Endodermal cell (in vitro differentiated cells): ENCODE measurements around the gene KRT38. TPM values are rescaled to one million over a fixed set of nuclear protein-coding genes. Genes with fewer than 3 reads are reported as not detected.

Experiments used
- DNase-seq: peaks from one replicate; pipeline ENCODE4 v3.0.0-alpha.2; 2017
- H3K27ac ChIP-seq: 2 replicates; pipeline ENCODE4 v1.5.1; 2013; ENCODE audit warnings: mild to moderate bottlenecking, low read depth, low read length, moderate library complexity
- H3K27me3 ChIP-seq: 2 replicates; pipeline ENCODE4 v1.6.1; 2013; ENCODE audit warnings: mild to moderate bottlenecking, low read length, moderate library complexity; ENCODE audit not compliant: insufficient read depth, control insufficient read depth, poor library complexity, severe bottlenecking
- H3K36me3 ChIP-seq: 2 replicates; pipeline ENCODE4 v1.7.0; 2013; ENCODE audit warnings: mild to moderate bottlenecking, low read length, moderate library complexity; ENCODE audit not compliant: control insufficient read depth, insufficient read depth
- H3K4me1 ChIP-seq: one replicate; pipeline ENCODE4 v1.7.0; 2013; ENCODE audit warnings: low read length; ENCODE audit not compliant: control insufficient read depth, insufficient read depth
- H3K4me3 ChIP-seq: 2 replicates; pipeline ENCODE4 v1.5.1; 2013; ENCODE audit warnings: mild to moderate bottlenecking, low read length, moderate library complexity
- H3K9ac ChIP-seq: 2 replicates; pipeline ENCODE4 v1.6.1; 2013; ENCODE audit warnings: mild to moderate bottlenecking, low read length, moderate library complexity; ENCODE audit not compliant: poor library complexity, severe bottlenecking; ENCODE audit errors: extremely low read depth
- H3K9me3 ChIP-seq: 2 replicates; pipeline ENCODE4 v1.6.1; 2013; ENCODE audit warnings: mild to moderate bottlenecking, low read length, moderate library complexity; ENCODE audit not compliant: control insufficient read depth
- H3K27ac Mint-ChIP-seq: 2 replicates; pipeline ENCODE4 v1.8.0; 2020; ENCODE audit warnings: mixed read lengths
- H3K27me3 Mint-ChIP-seq: 2 replicates; pipeline ENCODE4 v1.8.0; 2021; ENCODE audit warnings: mild to moderate bottlenecking, mixed read lengths; ENCODE audit not compliant: insufficient read depth
- H3K36me3 Mint-ChIP-seq: 2 replicates; pipeline ENCODE4 v1.8.0; 2020; ENCODE audit warnings: low read depth, mixed read lengths
- H3K4me1 Mint-ChIP-seq: 2 replicates; pipeline ENCODE4 v1.8.0; 2020; ENCODE audit warnings: mixed read lengths
- H3K4me3 Mint-ChIP-seq: 2 replicates; pipeline ENCODE4 v1.8.0; 2020; ENCODE audit warnings: mild to moderate bottlenecking, moderate library complexity, mixed read lengths
- H3K9me3 Mint-ChIP-seq: 2 replicates; pipeline ENCODE4 v1.8.0; 2020; ENCODE audit warnings: mild to moderate bottlenecking, mixed read lengths
- WGBS, 2 experiments: methylation state at CpG; one replicate each; pipeline versions ENCODE4 v1.1.5 to v1.1.7; 2013; ENCODE audit warnings: missing lambda C conversion rate in 2 of 2, mixed read lengths in 1 of 2; ENCODE audit not compliant: insufficient coverage in 1 of 2, insufficient read length in 1 of 2; 5-methylcytosine and 5-hydroxymethylcytosine counted together
- total RNA-seq, 2 donors: library from RNA; stranded (reverse); fragmentation: NEBNext Ultra II Directional in 1 of 2; extraction: Animal tissue kit (Norgen Biotek cat#: 25700) in 1 of 2; gene quantifications; 2 replicates in 1 of 2; 3 replicates in 1 of 2; pipeline ENCODE4 v1.2.1, GENCODE V29; 2021
- TF ChIP-seq, protein P1 (sequence below): fragments of 200-600 bp; sonication (generic); conservative IDR thresholded peaks from 2 replicates; pipeline ENCODE4 v1.5.0; 2021; ENCODE audit warnings: antibody characterized with exemption, mild to moderate bottlenecking

KRT38 gene
- total RNA-seq, 2 donors from 2014 or later: not detected

DNA sequence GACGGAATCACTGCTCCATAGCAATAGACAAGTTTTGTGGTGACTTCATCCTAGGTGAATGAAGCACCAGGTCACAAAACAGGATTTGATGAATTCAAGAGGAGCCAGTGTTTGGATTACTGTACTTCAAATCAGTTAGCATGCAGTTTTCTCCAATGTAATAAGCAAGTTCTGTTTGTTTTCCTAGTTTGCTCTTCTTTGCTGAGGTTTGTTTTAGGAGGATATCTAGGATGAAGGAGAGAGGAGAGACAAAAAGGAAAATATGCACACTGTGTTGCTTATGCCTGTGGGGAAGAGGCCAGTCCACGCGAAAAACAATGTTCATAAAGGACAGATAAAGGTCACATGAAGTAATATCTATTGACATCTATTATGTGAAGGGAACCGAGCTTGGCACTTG lies 25.4 kb downstream of the KRT38 start:
- TF ChIP-seq, protein P1, sequence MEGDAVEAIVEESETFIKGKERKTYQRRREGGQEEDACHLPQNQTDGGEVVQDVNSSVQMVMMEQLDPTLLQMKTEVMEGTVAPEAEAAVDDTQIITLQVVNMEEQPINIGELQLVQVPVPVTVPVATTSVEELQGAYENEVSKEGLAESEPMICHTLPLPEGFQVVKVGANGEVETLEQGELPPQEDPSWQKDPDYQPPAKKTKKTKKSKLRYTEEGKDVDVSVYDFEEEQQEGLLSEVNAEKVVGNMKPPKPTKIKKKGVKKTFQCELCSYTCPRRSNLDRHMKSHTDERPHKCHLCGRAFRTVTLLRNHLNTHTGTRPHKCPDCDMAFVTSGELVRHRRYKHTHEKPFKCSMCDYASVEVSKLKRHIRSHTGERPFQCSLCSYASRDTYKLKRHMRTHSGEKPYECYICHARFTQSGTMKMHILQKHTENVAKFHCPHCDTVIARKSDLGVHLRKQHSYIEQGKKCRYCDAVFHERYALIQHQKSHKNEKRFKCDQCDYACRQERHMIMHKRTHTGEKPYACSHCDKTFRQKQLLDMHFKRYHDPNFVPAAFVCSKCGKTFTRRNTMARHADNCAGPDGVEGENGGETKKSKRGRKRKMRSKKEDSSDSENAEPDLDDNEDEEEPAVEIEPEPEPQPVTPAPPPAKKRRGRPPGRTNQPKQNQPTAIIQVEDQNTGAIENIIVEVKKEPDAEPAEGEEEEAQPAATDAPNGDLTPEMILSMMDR: no peak
- Mint-ChIP-seq H3K36me3 (no peaks in the 10 kb centered on the region), H3K4me3 (no peak overlapping the region), H3K27me3 (peaks cover 1% of the 10 kb centered on the region), H3K27ac (no peak overlapping the region), H3K4me1 (peaks cover 5% of the 10 kb centered on the region), H3K9me3 (no peaks in the 10 kb centered on the region)
- no peaks in the 10 kb centered on the region for H3K36me3 ChIP-seq
- H3K9me3 ChIP-seq: no peaks in the 10 kb centered on the region
- no peak overlapping the region for H3K27ac ChIP-seq
- no peak overlapping the region for H3K9ac ChIP-seq
- no peaks in the 10 kb centered on the region for H3K4me1 ChIP-seq
- DNase-seq: no peak
- no peak overlapping the region for H3K4me3 ChIP-seq
- H3K27me3 ChIP-seq: peaks cover 8% of the 10 kb centered on the region
- 92 to 100% methylated on average over 3 to 4 of the region's 4 CpGs for WGBS, 2 experiments

DNA sequence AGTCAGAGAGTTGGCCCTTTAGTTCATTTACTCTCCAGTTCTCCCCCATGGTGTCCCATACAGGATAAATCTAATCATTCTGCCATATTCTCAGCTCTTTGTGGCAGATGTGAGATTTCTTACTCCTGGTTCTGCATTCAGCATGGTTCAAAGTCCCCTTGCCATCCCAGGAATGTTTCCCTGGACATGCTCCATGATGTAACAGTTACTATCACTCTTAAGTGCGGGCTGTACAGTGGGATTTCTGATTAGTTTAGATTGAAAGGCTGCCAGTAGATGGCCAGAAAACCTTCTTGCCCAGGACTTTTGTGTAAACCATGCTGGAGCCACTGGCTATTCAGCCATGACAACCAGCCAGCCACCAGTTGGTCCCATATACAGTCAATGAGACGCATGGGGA lies 26.8 kb downstream of the KRT38 start:
- DNase-seq: no peak
- H3K27me3 Mint-ChIP-seq: peaks cover 1% of the 10 kb centered on the region
- H3K9ac ChIP-seq: no peak overlapping the region
- H3K4me3 Mint-ChIP-seq: no peak overlapping the region
- H3K9me3 ChIP-seq: no peaks in the 10 kb centered on the region
- H3K9me3 Mint-ChIP-seq: no peaks in the 10 kb centered on the region
- no peak overlapping the region for H3K27ac ChIP-seq
- H3K27me3 ChIP-seq: no peaks in the 10 kb centered on the region
- no peaks in the 10 kb centered on the region for H3K36me3 Mint-ChIP-seq
- no peak overlapping the region for H3K27ac Mint-ChIP-seq
- 96 to 100% methylated on average over 1 to 2 of the region's 2 CpGs for WGBS, 2 experiments
- H3K4me1 Mint-ChIP-seq: peaks cover 5% of the 10 kb centered on the region
- H3K36me3 ChIP-seq: no peaks in the 10 kb centered on the region
- no peaks in the 10 kb centered on the region for H3K4me1 ChIP-seq
- H3K4me3 ChIP-seq: no peak overlapping the region
- TF ChIP-seq, protein P1: no peak

DNA sequence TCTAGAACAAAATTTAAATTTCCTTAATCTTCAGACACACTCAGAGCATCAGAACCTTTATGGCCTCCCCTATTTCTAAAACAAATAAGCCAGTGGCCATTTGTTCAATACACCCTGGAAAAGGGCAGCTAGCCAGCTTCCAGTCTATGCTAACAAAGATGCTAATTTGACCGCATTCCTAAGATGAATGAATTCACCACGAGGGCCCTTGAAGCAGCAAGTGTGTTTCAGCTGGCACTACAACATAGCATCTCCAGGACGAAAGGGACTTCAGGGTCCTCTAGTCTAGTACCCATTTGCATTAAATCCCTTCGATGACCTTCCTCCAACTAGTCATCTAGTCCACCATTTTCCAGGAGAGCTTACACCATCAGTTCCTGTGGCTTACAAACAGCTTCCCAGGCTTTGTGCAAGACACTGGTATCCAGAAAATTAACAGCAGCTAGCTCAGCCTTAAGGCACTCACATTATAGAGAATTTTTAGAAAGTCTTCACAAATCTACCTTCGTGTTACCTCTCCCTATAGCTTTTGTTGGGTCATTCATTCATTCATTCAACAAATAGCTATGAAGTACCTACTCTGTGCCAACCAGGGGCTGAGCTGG lies 27.3 kb downstream of the KRT38 start:
- no peak overlapping the region for H3K9ac ChIP-seq
- H3K36me3 ChIP-seq: no peaks in the 10 kb centered on the region
- no peak overlapping the region for H3K4me3 Mint-ChIP-seq
- H3K27me3 Mint-ChIP-seq: peaks cover under 1% of the 10 kb centered on the region
- H3K27ac Mint-ChIP-seq: no peak overlapping the region
- H3K9me3 Mint-ChIP-seq: no peaks in the 10 kb centered on the region
- no peaks in the 10 kb centered on the region for H3K4me1 ChIP-seq
- H3K4me1 Mint-ChIP-seq: peaks cover 5% of the 10 kb centered on the region
- H3K27me3 ChIP-seq: no peaks in the 10 kb centered on the region
- 35 to 63% methylated on average over 4 to 5 of the region's 5 CpGs for WGBS, 2 experiments
- H3K27ac ChIP-seq: no peak overlapping the region
- DNase-seq: peak; percentile 67
- no peak overlapping the region for H3K4me3 ChIP-seq
- TF ChIP-seq, protein P1: no peak
- no peaks in the 10 kb centered on the region for H3K9me3 ChIP-seq
- no peaks in the 10 kb centered on the region for H3K36me3 Mint-ChIP-seq
